Activated CD4-positive, alpha-beta T cell treated with anti-CD3 and anti-CD28 coated beads, Interleukin-2, amount 10 ng/mL, durations not matched to agents 24 days and 14 days (primary cell): ENCODE data around the gene MAPK13. TPM values are rescaled to one million over a fixed set of nuclear protein-coding genes. Genes with fewer than 3 reads are reported as not detected.

Experiments
- DNase-seq: peaks from one replicate; pipeline ENCODE4 v3.0.0; 2022
- H3K27ac Mint-ChIP-seq: one replicate; pipeline ENCODE4 v1.8.0; 2022; ENCODE audit warnings: mild to moderate bottlenecking, mixed read lengths
- H3K27me3 Mint-ChIP-seq: one replicate; pipeline ENCODE4 v1.8.0; 2022; ENCODE audit warnings: mixed read lengths
- H3K36me3 Mint-ChIP-seq: one replicate; pipeline ENCODE4 v1.8.0; 2022; ENCODE audit warnings: low read depth, mild to moderate bottlenecking, mixed read lengths
- H3K4me1 Mint-ChIP-seq: one replicate; pipeline ENCODE4 v1.8.0; 2021; ENCODE audit warnings: mixed read lengths
- H3K4me3 Mint-ChIP-seq: one replicate; pipeline ENCODE4 v1.8.0; 2022; ENCODE audit warnings: mild to moderate bottlenecking, moderate library complexity, mixed read lengths
- H3K9me3 Mint-ChIP-seq: one replicate; pipeline ENCODE4 v1.8.0; 2021; ENCODE audit warnings: mixed read lengths
- intact Hi-C: fragments of 100-400 bp; cut with micrococcal nuclease; formaldehyde crosslinking; loops from one replicate; pipeline ENCODE4 v1.15.1; 2023
- total RNA-seq: library from RNA; stranded (reverse); gene quantifications from 2 replicates; pipeline ENCODE4 v1.2.3, GENCODE V29; 2022

Gene MAPK13
- total RNA-seq, 1 donor from 2014 or later, result 59.4 TPM

GRCh38 chr6:36169023-36170007 is 39.0 kb downstream of the MAPK13 start:
- DNase-seq, result peak; percentile 69
- peaks cover 4% of the 10 kb centered on the region for H3K36me3 Mint-ChIP-seq
- peak overlapping the region; percentile 44 for H3K4me3 Mint-ChIP-seq
- peaks cover 4% of the 10 kb centered on the region for H3K9me3 Mint-ChIP-seq
- intact Hi-C loops, result loop anchor here (1.0 kb wide), 1 partner anchor 38 kb away; no protein-coding TSS in a partner anchor
- H3K27ac Mint-ChIP-seq, result peak overlapping the region; percentile 84
- H3K4me1 Mint-ChIP-seq, result peaks cover 22% of the 10 kb centered on the region
- H3K27me3 Mint-ChIP-seq, result peaks cover 5% of the 10 kb centered on the region

DNA sequence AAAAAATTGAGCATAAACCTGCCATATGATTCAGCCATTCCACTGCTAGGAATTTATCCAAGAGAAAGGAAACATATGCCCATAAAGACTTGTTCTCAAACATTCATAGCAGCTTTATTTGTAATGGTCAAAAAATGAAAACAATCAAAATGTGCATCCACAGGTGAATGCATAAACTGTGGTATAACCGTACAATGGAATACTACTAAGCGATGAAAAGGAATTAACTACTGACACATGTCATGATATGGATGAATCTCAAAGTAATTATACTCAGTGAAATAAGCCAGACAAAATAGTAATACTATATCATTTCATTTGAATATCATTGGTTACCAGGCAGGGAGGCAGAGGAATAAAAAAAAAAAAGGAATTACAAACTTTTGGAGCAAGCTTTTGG is 40.4 kb downstream of the MAPK13 start:
- peaks cover 5% of the 10 kb centered on the region for H3K27me3 Mint-ChIP-seq
- peaks cover 11% of the 10 kb centered on the region for H3K9me3 Mint-ChIP-seq
- peaks cover 22% of the 10 kb centered on the region for H3K4me1 Mint-ChIP-seq
- DNase-seq, result no peak
- no peak overlapping the region for H3K4me3 Mint-ChIP-seq
- intact Hi-C loops, result no loop called here
- H3K27ac Mint-ChIP-seq, result no peak overlapping the region
- peaks cover 4% of the 10 kb centered on the region for H3K36me3 Mint-ChIP-seq

GRCh38 chr6:36171573-36171972 is 41.3 kb downstream of the MAPK13 start:
- peak; percentile 63 for DNase-seq
- Mint-ChIP-seq H3K27ac (peak overlapping the region; percentile 25), H3K4me1 (peaks cover 22% of the 10 kb centered on the region), H3K36me3 (peaks cover 4% of the 10 kb centered on the region), H3K9me3 (peaks cover 11% of the 10 kb centered on the region), H3K4me3 (peak overlapping the region; percentile 12), H3K27me3 (peaks cover 2% of the 10 kb centered on the region)
- intact Hi-C loops, result no loop called here

- Mint-ChIP-seq H3K36me3 (peaks cover 15% of the 10 kb centered on the region), H3K27ac (peak overlapping the region; percentile 75), H3K4me3 (no peak overlapping the region), H3K4me1 (peaks cover 11% of the 10 kb centered on the region), H3K27me3 (peaks cover 3% of the 10 kb centered on the region), H3K9me3 (peaks cover 21% of the 10 kb centered on the region)
- intact Hi-C loops, result no loop called here
- DNase-seq, result peak; percentile 67
Measured at GRCh38 chr6:36177166-36177565, 46.9 kb downstream of the MAPK13 start.

- H3K4me3 Mint-ChIP-seq, result no peak overlapping the region
- peaks cover 28% of the 10 kb centered on the region for H3K9me3 Mint-ChIP-seq
- peaks cover 9% of the 10 kb centered on the region for H3K27me3 Mint-ChIP-seq
- peaks cover 15% of the 10 kb centered on the region for H3K36me3 Mint-ChIP-seq
- H3K4me1 Mint-ChIP-seq, result peaks cover 7% of the 10 kb centered on the region
- H3K27ac Mint-ChIP-seq, result no peak overlapping the region
- intact Hi-C loops, result no loop called here
- DNase-seq, result no peak
Measured at GRCh38 chr6:36178544-36178943, 48.2 kb downstream of the MAPK13 start.

GRCh38 chr6:36180126-36180525 is 49.8 kb downstream of the MAPK13 start:
- peaks cover 9% of the 10 kb centered on the region for H3K27me3 Mint-ChIP-seq
- peaks cover 7% of the 10 kb centered on the region for H3K4me1 Mint-ChIP-seq
- no peak overlapping the region for H3K4me3 Mint-ChIP-seq
- H3K27ac Mint-ChIP-seq, result no peak overlapping the region
- H3K9me3 Mint-ChIP-seq, result peaks cover 27% of the 10 kb centered on the region
- peaks cover 17% of the 10 kb centered on the region for H3K36me3 Mint-ChIP-seq
- intact Hi-C loops, result no loop called here
- DNase-seq, result no peak

GRCh38 chr6:36184311-36184710 is 54.0 kb downstream of the MAPK13 start:
- Mint-ChIP-seq H3K4me1 (no peaks in the 10 kb centered on the region), H3K27me3 (peaks cover 6% of the 10 kb centered on the region), H3K4me3 (no peak overlapping the region), H3K27ac (no peak overlapping the region), H3K36me3 (peaks cover 5% of the 10 kb centered on the region), H3K9me3 (peaks cover 14% of the 10 kb centered on the region)
- DNase-seq, result peak; percentile 31
- intact Hi-C loops, result no loop called here

DNA sequence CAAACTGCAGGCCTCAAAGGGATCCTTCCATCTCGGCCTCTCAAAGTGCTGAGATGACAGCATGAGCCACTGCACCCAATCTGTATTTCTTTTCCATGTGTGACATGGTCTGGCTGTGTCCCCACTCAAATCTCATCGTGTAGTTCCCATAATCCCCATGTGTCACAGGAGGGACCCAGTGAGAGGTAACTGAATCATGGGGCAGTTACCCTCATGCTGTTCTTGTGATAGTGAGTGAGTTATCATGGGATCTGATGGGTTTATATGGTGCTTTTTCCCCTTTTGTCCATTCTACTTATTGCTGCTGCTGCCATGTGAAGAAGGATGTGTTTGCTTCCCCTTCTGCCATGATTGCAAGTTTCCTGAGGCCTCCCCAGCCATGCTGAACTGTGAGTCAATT is 55.9 kb downstream of the MAPK13 start:
- DNase-seq, result peak; percentile 39
- Mint-ChIP-seq H3K4me3 (no peak overlapping the region), H3K9me3 (peaks cover 10% of the 10 kb centered on the region), H3K27ac (no peak overlapping the region), H3K36me3 (peaks cover 2% of the 10 kb centered on the region), H3K27me3 (peaks cover 6% of the 10 kb centered on the region), H3K4me1 (no peaks in the 10 kb centered on the region)
- intact Hi-C loops, result no loop called here

DNA sequence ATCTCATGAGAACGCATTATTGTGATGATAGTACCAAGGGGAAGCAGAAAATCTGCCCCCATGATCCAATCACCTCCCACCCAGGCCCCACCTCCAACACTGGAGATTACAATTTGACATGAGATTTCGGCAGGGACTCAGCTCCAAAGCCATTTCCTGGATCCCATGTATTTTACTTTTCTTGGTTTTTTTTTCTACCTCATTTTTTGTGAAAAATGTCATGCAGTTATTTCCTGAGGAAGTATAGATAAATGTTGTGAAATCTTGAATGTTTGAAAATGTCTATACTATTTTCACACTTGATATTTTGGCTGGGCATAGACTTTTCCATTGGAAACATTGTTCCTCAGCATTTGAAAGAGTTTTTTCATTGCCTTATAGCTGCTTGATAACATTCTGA is 57.1 kb downstream of the MAPK13 start:
- H3K36me3 Mint-ChIP-seq, result peaks cover 2% of the 10 kb centered on the region
- peak; percentile 32 for DNase-seq
- H3K9me3 Mint-ChIP-seq, result peaks cover 8% of the 10 kb centered on the region
- intact Hi-C loops, result no loop called here
- no peak overlapping the region for H3K27ac Mint-ChIP-seq
- H3K4me1 Mint-ChIP-seq, result no peaks in the 10 kb centered on the region
- H3K27me3 Mint-ChIP-seq, result peaks cover 8% of the 10 kb centered on the region
- no peak overlapping the region for H3K4me3 Mint-ChIP-seq

Other genes starting within 250 kb of the MAPK13 start
- gene SRPK1, start 209.4 kb upstream of the MAPK13 start, total RNA-seq, result 162 and 163 TPM in 2 replicates
- not detected in 2 replicates for gene SLC26A8, start 105.9 kb upstream of the MAPK13 start, total RNA-seq
- gene MAPK14, start 102.7 kb upstream of the MAPK13 start, total RNA-seq, result 40.9 and 42.5 TPM in 2 replicates
- gene BRPF3, start 66.2 kb downstream of the MAPK13 start, total RNA-seq, result 20.7 and 24.5 TPM in 2 replicates
- not detected in 2 replicates for gene PNPLA1, start 139.5 kb downstream of the MAPK13 start, total RNA-seq
- not detected in 2 replicates for gene BNIP5, start 206.4 kb downstream of the MAPK13 start, total RNA-seq